Tracheal epithelial cell (primary cell): Measurements from ENCODE around the gene OR5T2. TPM values are rescaled to one million over a fixed set of nuclear protein-coding genes. Genes with fewer than 3 reads are reported as not detected.

Source experiments
- total RNA-seq: library from RNA; depleted of rRNA; stranded (reverse); fragments of >200 nt; gene quantifications from 2 replicates; pipeline ENCODE4 v1.2.1, GENCODE V29; 2014

Gene OR5T2
- not detected in 2 replicates for total RNA-seq

DNA sequence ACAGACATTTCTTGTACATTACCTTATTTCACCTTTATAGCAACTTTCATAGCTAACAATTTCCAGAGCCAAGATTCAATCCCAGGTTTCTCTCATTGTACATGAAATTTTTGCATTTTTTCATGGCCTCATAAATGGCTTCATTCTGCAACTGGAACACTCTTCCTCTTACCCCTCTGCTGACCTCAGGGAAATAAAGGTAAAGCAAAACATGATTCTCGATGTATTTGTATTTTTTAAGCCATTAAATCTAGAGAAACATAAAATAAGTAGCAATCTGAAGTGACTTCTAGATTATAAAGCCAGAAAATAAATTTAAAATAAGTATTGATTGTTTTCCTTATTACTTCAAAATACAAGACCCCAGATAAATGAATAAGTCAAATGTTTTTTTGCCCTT lies at the start of gene OR5T2:
Gene OR5T2 (minus strand): TSS at position 101 of the 400 bp plus-strand sequence. CDS start 1,193 bp downstream, outside the sequence.

GRCh38 chr11:56273854-56274253 lies 39.8 kb upstream of the OR5T2 start, which contains the start of gene OR5T1:
OR5T1 (plus strand) TSS chr11:56274154; CDS start chr11:56275639, 1,485 bp downstream.

GRCh38 chr11:56251954-56252353 lies 17.9 kb upstream of the OR5T2 start, which contains the start of gene OR5T3:
OR5T3 (plus strand) TSS chr11:56252254; CDS start chr11:56252254, 0 bp downstream.

Other genes with a start within 250 kb of the OR5T2 start
- gene OR5F1, start 239.6 kb downstream of the OR5T2 start, total RNA-seq: not detected in 2 replicates
- gene OR5AS1, start 206.6 kb downstream of the OR5T2 start, total RNA-seq: under 0.01 TPM in 1 of 2 replicates, not detected in the other
- not detected in 2 replicates for gene OR8I2, start 140.9 kb downstream of the OR5T2 start, total RNA-seq
- gene OR8H2, start 130.6 kb downstream of the OR5T2 start, total RNA-seq: not detected in 2 replicates
- not detected in 2 replicates for gene OR8H3, start 111.9 kb downstream of the OR5T2 start, total RNA-seq
- gene OR8J3, start 94.1 kb downstream of the OR5T2 start, total RNA-seq: under 0.01 TPM in 1 of 2 replicates, not detected in the other
- not detected in 2 replicates for gene OR8K5, start 73.9 kb downstream of the OR5T2 start, total RNA-seq
- gene OR5J2, start 57.6 kb downstream of the OR5T2 start, total RNA-seq: not detected in 2 replicates
- not detected in 2 replicates for gene OR5T3, start 18.0 kb upstream of the OR5T2 start, total RNA-seq
- not detected in 2 replicates for gene OR5T1, start 39.9 kb upstream of the OR5T2 start, total RNA-seq
- gene OR8H1, start 58.0 kb upstream of the OR5T2 start, total RNA-seq: not detected in 2 replicates
- gene OR8K3, start 80.9 kb upstream of the OR5T2 start, total RNA-seq: not detected in 2 replicates
- not detected in 2 replicates for gene OR8K1, start 111.8 kb upstream of the OR5T2 start, total RNA-seq
- not detected in 2 replicates for gene OR8J1, start 120.0 kb upstream of the OR5T2 start, total RNA-seq
- not detected in 2 replicates for gene OR8U1, start 141.4 kb upstream of the OR5T2 start, total RNA-seq
- not detected in 2 replicates for gene OR5AL1, start 178.4 kb upstream of the OR5T2 start, total RNA-seq
- not detected in 2 replicates for gene OR5M3, start 239.1 kb upstream of the OR5T2 start, total RNA-seq